ENCODE results near the gene GRB10.

The GRB10 gene

DNA sequence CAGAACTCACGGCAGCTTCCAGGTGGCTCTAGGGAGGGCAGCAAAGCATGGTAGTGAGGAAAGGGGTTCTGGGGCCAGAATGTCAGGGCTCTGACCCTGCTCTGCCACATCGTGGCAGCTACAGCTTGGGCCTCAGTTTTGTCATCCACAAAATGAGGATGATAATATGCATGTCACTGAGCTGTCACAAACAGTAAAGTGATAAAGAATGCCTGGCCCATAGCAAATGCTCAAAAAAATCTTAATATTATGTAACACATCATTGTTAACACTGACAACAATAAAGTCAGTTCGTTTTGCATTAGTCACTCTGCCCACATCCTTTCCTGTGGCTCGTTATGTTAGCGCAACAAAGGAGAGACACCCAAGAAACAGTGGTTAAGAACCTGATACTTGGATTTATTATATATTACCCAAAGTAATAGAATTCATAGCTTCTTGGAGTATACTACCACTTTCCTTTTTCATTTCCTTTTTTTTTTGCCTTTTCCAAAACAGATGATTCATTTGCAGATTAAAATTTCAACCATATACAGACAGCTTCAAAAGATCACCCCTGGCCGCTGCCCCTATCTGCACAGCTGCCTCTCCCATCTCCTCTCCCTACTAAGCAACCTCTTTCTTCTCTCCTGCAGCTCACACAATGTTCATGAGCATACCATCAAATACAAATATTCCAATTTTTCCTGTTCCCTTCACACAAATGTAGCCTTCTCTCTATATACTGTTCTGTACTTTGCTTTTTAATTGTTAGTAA lies 172.0 kb downstream of the GRB10 start:
- H3K4me2 ChIP-seq (ENCODE audit: low read length, poor library complexity, severe bottlenecking): no peak overlapping the region
- H3K27ac ChIP-seq (ENCODE audit: low read length, poor library complexity, severe bottlenecking): no peak overlapping the region
- WGBS: 57% methylated on average over 6 of the region's 6 CpGs
- H3K9ac ChIP-seq (ENCODE audit: low read length): no peak overlapping the region
- H3K4me3 ChIP-seq (ENCODE audit: insufficient read depth in 1 of 2, low read depth in 1 of 2, low read length in 2 of 2): no peak overlapping the region
- H2BK120ac ChIP-seq (ENCODE audit: low read depth, low read length): no peak overlapping the region
- peaks cover 13% of the 10 kb centered on the region for H3K79me1 ChIP-seq (replicated peaks; ENCODE audit: low read length, poor library complexity, severe bottlenecking)
- H3K18ac ChIP-seq (ENCODE audit: low read depth in 1 of 2, low read length in 2 of 2): no peak overlapping the region
- no peak overlapping the region for H2BK15ac ChIP-seq (ENCODE audit: low read depth, poor library complexity, severe bottlenecking)
- H3K9me3 ChIP-seq (ENCODE audit: control insufficient read depth, low read length): no peaks in the 10 kb centered on the region
- no peaks in the 10 kb centered on the region for H3K27me3 ChIP-seq (ENCODE audit: control insufficient read depth in 1 of 2, insufficient read depth in 1 of 2, low read length in 2 of 2)
- no peak overlapping the region for H3K23ac ChIP-seq (ENCODE audit: low read length in 2 of 2)
- no peak overlapping the region for H2BK12ac ChIP-seq (ENCODE audit: low read length in 2 of 2)
- no peak overlapping the region for H3K4ac ChIP-seq (ENCODE audit: low read depth in 1 of 2, low read length in 2 of 2)
- no peak overlapping the region for H3K14ac ChIP-seq (ENCODE audit: low read length in 2 of 2)
- H2BK5ac ChIP-seq (ENCODE audit: low read depth, low read length, poor library complexity, severe bottlenecking): no peak overlapping the region
- H2AK5ac ChIP-seq (ENCODE audit: low read length, severe bottlenecking): no peak overlapping the region
- DNase-seq: no peak
- peaks cover 3% of the 10 kb centered on the region for H3K4me1 ChIP-seq (ENCODE audit: control insufficient read depth, insufficient read depth, low read depth, low read length)
- H2AFZ ChIP-seq (ENCODE audit: low read depth, low read length): no peak overlapping the region
- no peak overlapping the region for H4K8ac ChIP-seq (ENCODE audit: low read length)
- no peak overlapping the region for H4K91ac ChIP-seq (ENCODE audit: low read length)
- peaks cover 50 to 92% of the 10 kb centered on the region in 2 experiments for H3K36me3 ChIP-seq (ENCODE audit: control insufficient read depth in 1 of 2, insufficient read depth in 2 of 2, low read depth in 1 of 2, low read length in 2 of 2)

GRCh38 chr7:50608196-50608906 lies 174.3 kb downstream of the GRB10 start:
- no peak overlapping the region for H2BK120ac ChIP-seq (ENCODE audit: low read depth, low read length)
- no peak overlapping the region for H2BK15ac ChIP-seq (ENCODE audit: low read depth, poor library complexity, severe bottlenecking)
- H3K14ac ChIP-seq (ENCODE audit: low read length in 2 of 2): no peak overlapping the region
- H4K8ac ChIP-seq (ENCODE audit: low read length): no peak overlapping the region
- H3K36me3 ChIP-seq (ENCODE audit: control insufficient read depth in 1 of 2, insufficient read depth in 2 of 2, low read depth in 1 of 2, low read length in 2 of 2): peaks cover 51 to 92% of the 10 kb centered on the region in 2 experiments
- no peak overlapping the region for H3K18ac ChIP-seq (ENCODE audit: low read depth in 1 of 2, low read length in 2 of 2)
- H3K27ac ChIP-seq (ENCODE audit: low read length, poor library complexity, severe bottlenecking): no peak overlapping the region
- no peak overlapping the region for H3K4ac ChIP-seq (ENCODE audit: low read depth in 1 of 2, low read length in 2 of 2)
- H2AK5ac ChIP-seq (ENCODE audit: low read length, severe bottlenecking): no peak overlapping the region
- H3K4me2 ChIP-seq (ENCODE audit: low read length, poor library complexity, severe bottlenecking): no peak overlapping the region
- H2AFZ ChIP-seq (ENCODE audit: low read depth, low read length): no peak overlapping the region
- no peak overlapping the region for H2BK12ac ChIP-seq (ENCODE audit: low read length in 2 of 2)
- WGBS: 100% methylated on average over 8 of the region's 9 CpGs
- H2BK5ac ChIP-seq (ENCODE audit: low read depth, low read length, poor library complexity, severe bottlenecking): no peak overlapping the region
- H3K79me1 ChIP-seq (replicated peaks; ENCODE audit: low read length, poor library complexity, severe bottlenecking): peaks cover 15% of the 10 kb centered on the region
- peaks cover 3% of the 10 kb centered on the region for H3K4me1 ChIP-seq (ENCODE audit: control insufficient read depth, insufficient read depth, low read depth, low read length)
- DNase-seq: peak; percentile 10
- no peak overlapping the region for H3K4me3 ChIP-seq (ENCODE audit: insufficient read depth in 1 of 2, low read depth in 1 of 2, low read length in 2 of 2)
- H3K27me3 ChIP-seq (ENCODE audit: control insufficient read depth in 1 of 2, insufficient read depth in 1 of 2, low read length in 2 of 2): no peaks in the 10 kb centered on the region
- H3K9me3 ChIP-seq (ENCODE audit: control insufficient read depth, low read length): no peaks in the 10 kb centered on the region
- H3K9ac ChIP-seq (ENCODE audit: low read length): no peak overlapping the region
- H4K91ac ChIP-seq (ENCODE audit: low read length): no peak overlapping the region
- no peak overlapping the region for H3K23ac ChIP-seq (ENCODE audit: low read length in 2 of 2)

DNA sequence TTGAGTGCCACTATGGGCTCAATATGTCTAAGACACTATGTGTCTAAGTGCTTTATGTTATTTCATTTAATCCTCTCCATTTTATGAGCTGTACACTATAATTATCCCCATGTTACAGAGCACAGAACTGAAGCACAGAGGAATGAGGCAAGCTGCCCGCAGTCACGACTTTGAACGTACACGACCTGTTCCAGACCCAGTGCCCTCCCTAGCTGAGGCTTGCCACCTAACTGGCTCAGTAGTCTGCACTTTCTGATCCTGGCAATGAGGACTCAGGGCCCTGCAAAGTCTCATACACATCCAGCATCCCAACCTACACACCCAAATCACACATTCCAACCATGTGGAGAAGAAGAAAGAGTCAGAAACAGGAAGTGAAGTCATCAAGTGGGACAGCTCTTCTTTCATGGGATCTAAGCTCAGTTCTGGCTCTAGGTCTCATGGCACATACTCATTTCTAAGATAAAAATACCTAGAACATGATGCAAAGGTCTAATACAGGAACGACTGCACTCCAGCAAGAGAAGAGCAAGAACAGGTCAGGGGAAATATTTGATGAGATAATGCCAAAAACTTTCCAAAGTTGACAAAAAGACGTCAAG lies 175.1 kb downstream of the GRB10 start:
- Histone ChIP-seq H3K27me3 (ENCODE audit: control insufficient read depth in 1 of 2, insufficient read depth in 1 of 2, low read length in 2 of 2) (no peaks in the 10 kb centered on the region), H4K8ac (ENCODE audit: low read length) (no peak overlapping the region), H2BK12ac (ENCODE audit: low read length in 2 of 2) (no peak overlapping the region), H3K9ac (ENCODE audit: low read length) (no peak overlapping the region), H2AFZ (ENCODE audit: low read depth, low read length) (no peak overlapping the region), H3K27ac (ENCODE audit: low read length, poor library complexity, severe bottlenecking) (no peak overlapping the region), H2AK5ac (ENCODE audit: low read length, severe bottlenecking) (no peak overlapping the region), H3K4me2 (ENCODE audit: low read length, poor library complexity, severe bottlenecking) (no peak overlapping the region), H2BK5ac (ENCODE audit: low read depth, low read length, poor library complexity, severe bottlenecking) (no peak overlapping the region), H4K91ac (ENCODE audit: low read length) (no peak overlapping the region), H3K9me3 (ENCODE audit: control insufficient read depth, low read length) (no peaks in the 10 kb centered on the region), H3K4me1 (ENCODE audit: control insufficient read depth, insufficient read depth, low read depth, low read length) (peaks cover 3% of the 10 kb centered on the region), H3K36me3 (ENCODE audit: control insufficient read depth in 1 of 2, insufficient read depth in 2 of 2, low read depth in 1 of 2, low read length in 2 of 2) (peaks cover 47 to 91% of the 10 kb centered on the region in 2 experiments), H3K23ac (ENCODE audit: low read length in 2 of 2) (no peak overlapping the region), H3K4me3 (ENCODE audit: insufficient read depth in 1 of 2, low read depth in 1 of 2, low read length in 2 of 2) (no peak overlapping the region), H3K79me1 (replicated peaks; ENCODE audit: low read length, poor library complexity, severe bottlenecking) (peaks cover 14% of the 10 kb centered on the region), H3K18ac (ENCODE audit: low read depth in 1 of 2, low read length in 2 of 2) (no peak overlapping the region), H3K14ac (ENCODE audit: low read length in 2 of 2) (no peak overlapping the region), H3K4ac (ENCODE audit: low read depth in 1 of 2, low read length in 2 of 2) (no peak overlapping the region), H2BK120ac (ENCODE audit: low read depth, low read length) (no peak overlapping the region), H2BK15ac (ENCODE audit: low read depth, poor library complexity, severe bottlenecking) (no peak overlapping the region)
- 96% methylated on average over 6 of the region's 6 CpGs for WGBS
- DNase-seq: no peak

- Histone ChIP-seq H2BK5ac (ENCODE audit: low read depth, low read length, poor library complexity, severe bottlenecking) (no peak overlapping the region), H3K18ac (ENCODE audit: low read depth in 1 of 2, low read length in 2 of 2) (no peak overlapping the region), H2BK120ac (ENCODE audit: low read depth, low read length) (no peak overlapping the region), H2AK5ac (ENCODE audit: low read length, severe bottlenecking) (no peak overlapping the region), H3K36me3 (ENCODE audit: control insufficient read depth in 1 of 2, insufficient read depth in 2 of 2, low read depth in 1 of 2, low read length in 2 of 2) (peaks cover 44 to 86% of the 10 kb centered on the region in 2 experiments), H3K27me3 (ENCODE audit: control insufficient read depth in 1 of 2, insufficient read depth in 1 of 2, low read length in 2 of 2) (no peaks in the 10 kb centered on the region), H3K4ac (ENCODE audit: low read depth in 1 of 2, low read length in 2 of 2) (no peak overlapping the region), H4K8ac (ENCODE audit: low read length) (no peak overlapping the region), H3K79me1 (replicated peaks; ENCODE audit: low read length, poor library complexity, severe bottlenecking) (peaks cover 15% of the 10 kb centered on the region), H3K9me3 (ENCODE audit: control insufficient read depth, low read length) (no peaks in the 10 kb centered on the region), H2AFZ (ENCODE audit: low read depth, low read length) (no peak overlapping the region), H3K4me1 (ENCODE audit: control insufficient read depth, insufficient read depth, low read depth, low read length) (no peaks in the 10 kb centered on the region), H3K9ac (ENCODE audit: low read length) (no peak overlapping the region), H3K4me3 (ENCODE audit: insufficient read depth in 1 of 2, low read depth in 1 of 2, low read length in 2 of 2) (no peak overlapping the region), H3K27ac (ENCODE audit: low read length, poor library complexity, severe bottlenecking) (no peak overlapping the region), H3K4me2 (ENCODE audit: low read length, poor library complexity, severe bottlenecking) (no peak overlapping the region), H3K14ac (ENCODE audit: low read length in 2 of 2) (no peak overlapping the region), H4K91ac (ENCODE audit: low read length) (no peak overlapping the region), H3K23ac (ENCODE audit: low read length in 2 of 2) (no peak overlapping the region), H2BK12ac (ENCODE audit: low read length in 2 of 2) (no peak overlapping the region), H2BK15ac (ENCODE audit: low read depth, poor library complexity, severe bottlenecking) (no peak overlapping the region)
- no peak for DNase-seq
- WGBS: 96% methylated on average over 13 of the region's 13 CpGs
Measured at GRCh38 chr7:50605059-50605458, 177.6 kb downstream of the GRB10 start.

Measured in mesenchymal stem cell (in vitro differentiated cells and primary cell).